Non-pigmented ciliary epithelial cell (primary cell): ENCODE data around the gene GPR157.
"Not testable (repeated sequence)": the region's sequence is repeated elsewhere in the genome, so short reads cannot be mapped to it uniquely, and the experiment has no call there.

Experiments used
- DNase-seq: peaks from one replicate; pipeline ENCODE4 v3.0.0-alpha.2; 2010; ENCODE audit warnings: low read depth

GPR157 gene

GRCh38 chr1:9115351-9116205 is 13.3 kb downstream of the GPR157 start:
- DNase-seq = no peak

GRCh38 chr1:9112961-9113880 is 15.7 kb downstream of the GPR157 start:
- no peak for DNase-seq

GRCh38 chr1:9111957-9112356 is 16.9 kb downstream of the GPR157 start:
- DNase-seq = no peak

GRCh38 chr1:9111357-9111691 is 17.6 kb downstream of the GPR157 start:
- no peak for DNase-seq

- DNase-seq = peak; percentile 55
Observed at GRCh38 chr1:9110669-9111356, 18.1 kb downstream of the GPR157 start.

GRCh38 chr1:9108056-9108665 is 20.7 kb downstream of the GPR157 start:
- no peak for DNase-seq

GRCh38 chr1:9107136-9107535 is 21.8 kb downstream of the GPR157 start:
- no peak for DNase-seq

GRCh38 chr1:9106286-9106685 is 22.6 kb downstream of the GPR157 start:
- DNase-seq = no peak

- no peak for DNase-seq
Observed at GRCh38 chr1:9105336-9105867, 23.5 kb downstream of the GPR157 start.

GRCh38 chr1:9101510-9102146 is 27.3 kb downstream of the GPR157 start:
- DNase-seq = no peak

GRCh38 chr1:9100471-9101043 is 28.3 kb downstream of the GPR157 start:
- DNase-seq = no peak

- DNase-seq = no peak
Observed at GRCh38 chr1:9099555-9099954, 29.3 kb downstream of the GPR157 start.

GRCh38 chr1:9097947-9098705 is 30.8 kb downstream of the GPR157 start:
- DNase-seq = no peak

- DNase-seq = no peak
Observed at GRCh38 chr1:9095818-9096217, 33.1 kb downstream of the GPR157 start.

- not testable (repeated sequence) for DNase-seq
Observed at GRCh38 chr1:9093996-9094595, 34.8 kb downstream of the GPR157 start.

GRCh38 chr1:9093581-9093980 is 35.3 kb downstream of the GPR157 start:
- DNase-seq = no peak

- no peak for DNase-seq
Observed at GRCh38 chr1:9093091-9093490, 35.8 kb downstream of the GPR157 start.

GRCh38 chr1:9088807-9089206 is 40.1 kb downstream of the GPR157 start:
- DNase-seq = no peak

GRCh38 chr1:9087411-9088125 is 41.3 kb downstream of the GPR157 start:
- no peak for DNase-seq
